GM12878 (cell line): ENCODE measurements around the gene SULT1C3.

ENCODE experiments used
- CTCF ChIP-seq, 3 experiments: IDR thresholded peaks in 2 of 3; conservative IDR thresholded peaks in 1 of 3; 2 replicates each; pipeline ENCODE4 v1.5.1; 2011; ENCODE audit warnings: low read depth in 3 of 3, low read length in 3 of 3, mild to moderate bottlenecking in 3 of 3, control low read depth in 2 of 3, moderate library complexity in 2 of 3, inconsistent platforms in 1 of 3, mixed read lengths in 1 of 3; ENCODE audit not compliant: control insufficient read depth in 2 of 3, insufficient read depth in 1 of 3; ENCODE audit errors: extremely low read depth in 1 of 3
- RAD21 ChIP-seq: IDR thresholded peaks from 2 replicates; pipeline ENCODE4 v1.6.1; 2011; ENCODE audit warnings: mild to moderate bottlenecking, low read depth, low read length, moderate library complexity; ENCODE audit not compliant: insufficient read depth
- SUZ12 ChIP-seq: fragments of 200-600 bp; sonication (generic); IDR thresholded peaks from one replicate; pipeline ENCODE4 v1.6.1; 2018; ENCODE audit warnings: antibody characterized with exemption, mild to moderate bottlenecking; ENCODE audit not compliant: unreplicated experiment
- TCF3 ChIP-seq: IDR thresholded peaks from 2 replicates; pipeline ENCODE4 v1.6.1; 2012; ENCODE audit warnings: low read depth, mild to moderate bottlenecking, low read length, borderline replicate concordance; ENCODE audit not compliant: insufficient read depth
- TF ChIP-seq, protein P1 (sequence below): fragments of 450-650 bp; conservative IDR thresholded peaks from 2 replicates; pipeline ENCODE4 v1.6.1; 2017; ENCODE audit warnings: mild to moderate bottlenecking, moderate library complexity

- TF ChIP-seq RAD21, result no peak
- TF ChIP-seq CTCF (IDR thresholded peaks at IDR 0.05 in 2 of 3, conservative IDR thresholded peaks at IDR 0.05 in 1 of 3; ENCODE audit: control insufficient read depth in 2 of 3, extremely low read depth in 1 of 3, insufficient read depth in 1 of 3, low read depth in 3 of 3, low read length in 3 of 3), result no peak
- TF ChIP-seq, protein P1, sequence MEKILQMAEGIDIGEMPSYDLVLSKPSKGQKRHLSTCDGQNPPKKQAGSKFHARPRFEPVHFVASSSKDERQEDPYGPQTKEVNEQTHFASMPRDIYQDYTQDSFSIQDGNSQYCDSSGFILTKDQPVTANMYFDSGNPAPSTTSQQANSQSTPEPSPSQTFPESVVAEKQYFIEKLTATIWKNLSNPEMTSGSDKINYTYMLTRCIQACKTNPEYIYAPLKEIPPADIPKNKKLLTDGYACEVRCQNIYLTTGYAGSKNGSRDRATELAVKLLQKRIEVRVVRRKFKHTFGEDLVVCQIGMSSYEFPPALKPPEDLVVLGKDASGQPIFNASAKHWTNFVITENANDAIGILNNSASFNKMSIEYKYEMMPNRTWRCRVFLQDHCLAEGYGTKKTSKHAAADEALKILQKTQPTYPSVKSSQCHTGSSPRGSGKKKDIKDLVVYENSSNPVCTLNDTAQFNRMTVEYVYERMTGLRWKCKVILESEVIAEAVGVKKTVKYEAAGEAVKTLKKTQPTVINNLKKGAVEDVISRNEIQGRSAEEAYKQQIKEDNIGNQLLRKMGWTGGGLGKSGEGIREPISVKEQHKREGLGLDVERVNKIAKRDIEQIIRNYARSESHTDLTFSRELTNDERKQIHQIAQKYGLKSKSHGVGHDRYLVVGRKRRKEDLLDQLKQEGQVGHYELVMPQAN, result no peak
- no peak for TF ChIP-seq SUZ12
- no peak for TF ChIP-seq TCF3
Observed at GRCh38 chr2:108199726-108200125, 40.0 kb upstream of the SULT1C3 start.
